ENCODE results near the gene LST1.
"Not testable (repeated sequence)": the region's sequence is repeated elsewhere in the genome, so short reads cannot be mapped to it uniquely, and the experiment has no call there.

LST1 gene

GRCh38 chr6:31580807-31581433 lies 5.2 kb upstream of the LST1 start:
- peak; percentile 85 for DNase-seq (ENCODE audit: low spot score)

GRCh38 chr6:31581434-31582229 lies 4.4 kb upstream of the LST1 start:
- no peak for DNase-seq (ENCODE audit: low spot score)

- no peak for DNase-seq (ENCODE audit: low spot score)
Measured at GRCh38 chr6:31582230-31582643, 3.8 kb upstream of the LST1 start, which contains the start of gene LTB. TSS of gene LTB (minus strand) at chr6:31582424. CDS start at chr6:31582417, 7 bp downstream.

- no peak for DNase-seq (ENCODE audit: low spot score)
Measured at GRCh38 chr6:31585491-31585890, 586 bp upstream of the LST1 start.

GRCh38 chr6:31586599-31587281 lies 663 bp downstream of the LST1 start:
- DNase-seq (ENCODE audit: low spot score), result peak; percentile 55

- DNase-seq (ENCODE audit: low spot score), result no peak
Measured at GRCh38 chr6:31587791-31588777, 2.0 kb downstream of the LST1 start.

- DNase-seq (ENCODE audit: low spot score), result no peak
Measured at GRCh38 chr6:31588871-31589650, 3.0 kb downstream of the LST1 start.

- DNase-seq (ENCODE audit: low spot score), result not testable (repeated sequence)
Measured at GRCh38 chr6:31590691-31591090, 4.6 kb downstream of the LST1 start.

- DNase-seq (ENCODE audit: low spot score), result no peak
Measured at GRCh38 chr6:31592396-31592771, 6.3 kb downstream of the LST1 start.

GRCh38 chr6:31597006-31597405 lies 10.9 kb downstream of the LST1 start:
- peak; percentile 67 for DNase-seq (ENCODE audit: low spot score)

GRCh38 chr6:31607317-31607716 lies 21.2 kb downstream of the LST1 start:
- DNase-seq (ENCODE audit: low spot score), result no peak

GRCh38 chr6:31609519-31610406 lies 23.7 kb downstream of the LST1 start:
- DNase-seq (ENCODE audit: low spot score), result no peak

- DNase-seq (ENCODE audit: low spot score), result no peak
Measured at GRCh38 chr6:31610968-31611367, 24.9 kb downstream of the LST1 start.

- DNase-seq (ENCODE audit: low spot score), result no peak
Measured at GRCh38 chr6:31614075-31614619, 28.1 kb downstream of the LST1 start.

GRCh38 chr6:31614684-31615578 lies 28.9 kb downstream of the LST1 start, which contains the start of gene AIF1:
TSS of gene AIF1 (plus strand) at chr6:31615234. CDS start at chr6:31615330, 96 bp downstream.
- no peak for DNase-seq (ENCODE audit: low spot score)

- DNase-seq (ENCODE audit: low spot score), result peak; percentile 38
Measured at GRCh38 chr6:31615748-31616147, 29.7 kb downstream of the LST1 start.

GRCh38 chr6:31617010-31617409 lies 30.9 kb downstream of the LST1 start:
- DNase-seq (ENCODE audit: low spot score), result no peak

GRCh38 chr6:31619805-31620585 lies 33.9 kb downstream of the LST1 start:
- peak; percentile 98 for DNase-seq (ENCODE audit: low spot score)
